Mucosa of rectum (tissue), 2 donors: Measurements from ENCODE around the gene MCRIP2.

ENCODE experiments used
- H3K27ac ChIP-seq, 2 donors: one replicate each; pipeline ENCODE4 v1.7.0; 2013; ENCODE audit warnings: inconsistent platforms in 2 of 2, low read depth in 2 of 2, low read length in 2 of 2
- H3K27me3 ChIP-seq, 2 donors: one replicate each; pipeline ENCODE4 v1.7.0; 2013; ENCODE audit warnings: low read length in 2 of 2; ENCODE audit not compliant: control insufficient read depth in 2 of 2, insufficient read depth in 2 of 2
- H3K36me3 ChIP-seq, 2 donors: one replicate each; pipeline ENCODE4 v1.7.0; 2013; ENCODE audit warnings: low read length in 2 of 2; ENCODE audit not compliant: control insufficient read depth in 2 of 2, insufficient read depth in 2 of 2
- H3K4me1 ChIP-seq, 2 donors: one replicate each; pipeline ENCODE4 v1.7.0; 2013; ENCODE audit warnings: low read length in 2 of 2, mild to moderate bottlenecking in 1 of 2; ENCODE audit not compliant: control insufficient read depth in 2 of 2, insufficient read depth in 2 of 2
- H3K4me3 ChIP-seq, 2 donors: one replicate each; pipeline ENCODE4 v1.7.0; 2013; ENCODE audit warnings: low read length in 2 of 2
- H3K9ac ChIP-seq, 2 donors: one replicate each; pipeline ENCODE4 v1.7.0; 2013; ENCODE audit warnings: low read length in 2 of 2, low read depth in 1 of 2, mild to moderate bottlenecking in 1 of 2
- H3K9me3 ChIP-seq, 2 donors: one replicate each; pipeline ENCODE4 v1.7.0; 2013; ENCODE audit warnings: low read length in 2 of 2; ENCODE audit not compliant: control insufficient read depth in 2 of 2
- donor health status: healthy.
- donor health status: Normal muscosa, but diverticular disease.

MCRIP2 gene

DNA sequence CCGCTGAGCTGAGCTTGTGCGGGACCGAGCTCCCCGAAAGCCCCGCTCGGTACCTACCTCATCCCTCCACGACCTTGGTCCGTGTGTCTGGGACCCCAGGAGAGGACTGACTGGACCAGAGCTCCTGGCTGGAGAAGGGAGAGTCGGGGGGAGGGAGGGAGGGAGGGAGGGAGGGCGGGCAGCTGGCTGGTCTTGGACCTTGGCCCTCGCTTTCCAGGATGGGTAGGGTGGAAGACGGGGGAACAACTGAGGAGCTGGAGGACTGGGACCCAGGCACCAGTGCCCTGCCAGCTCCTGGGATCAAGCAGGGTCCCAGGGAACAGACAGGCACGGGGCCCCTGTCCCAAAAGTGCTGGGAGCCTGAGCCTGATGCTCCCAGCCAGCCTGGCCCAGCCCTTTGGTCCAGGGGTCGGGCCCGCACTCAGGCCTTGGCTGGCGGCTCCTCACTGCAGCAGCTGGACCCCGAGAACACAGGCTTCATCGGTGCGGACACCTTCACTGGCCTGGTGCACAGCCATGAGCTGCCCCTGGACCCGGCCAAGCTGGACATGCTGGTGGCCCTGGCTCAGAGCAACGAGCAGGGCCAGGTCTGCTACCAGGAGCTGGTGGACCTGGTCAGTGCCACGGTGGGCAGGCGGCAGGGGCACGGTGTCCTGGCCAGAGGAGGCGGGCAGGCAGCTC, 34.4 kb downstream of the MCRIP2 start:
- peaks cover 31 to 36% of the 10 kb centered on the region in 2 donors for H3K4me1 ChIP-seq
- peak overlapping the region in 1 of 2 donors; percentile 63 for H3K9ac ChIP-seq
- H3K9me3 ChIP-seq = no peaks in the 10 kb centered on the region
- H3K27ac ChIP-seq = no peak overlapping the region
- peaks cover 19 to 21% of the 10 kb centered on the region in 2 donors for H3K36me3 ChIP-seq
- H3K27me3 ChIP-seq = no peaks in the 10 kb centered on the region
- peak overlapping the region; percentile 35 to 48 for H3K4me3 ChIP-seq

DNA sequence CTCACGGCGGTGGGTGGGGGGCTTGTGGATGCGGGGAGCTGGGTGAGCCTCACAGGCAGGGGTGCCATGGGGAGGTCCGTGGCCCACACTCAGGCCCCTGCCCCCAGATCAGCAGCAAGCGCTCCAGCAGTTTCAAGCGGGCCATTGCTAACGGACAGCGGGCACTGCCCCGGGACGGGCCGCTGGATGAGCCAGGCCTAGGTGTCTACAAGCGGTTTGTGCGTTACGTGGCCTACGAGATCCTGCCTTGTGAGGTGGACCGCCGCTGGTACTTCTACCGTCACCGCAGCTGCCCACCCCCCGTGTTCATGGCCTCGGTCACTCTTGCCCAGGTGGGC, 34.9 kb downstream of the MCRIP2 start:
- H3K4me3 ChIP-seq = no peak overlapping the region
- no peak overlapping the region for H3K27ac ChIP-seq
- H3K9ac ChIP-seq = peak overlapping the region in 1 of 2 donors; percentile 63
- no peaks in the 10 kb centered on the region for H3K9me3 ChIP-seq
- H3K36me3 ChIP-seq = peaks cover 17 to 18% of the 10 kb centered on the region in 2 donors
- peaks cover 37 to 42% of the 10 kb centered on the region in 2 donors for H3K4me1 ChIP-seq
- H3K27me3 ChIP-seq = no peaks in the 10 kb centered on the region

DNA sequence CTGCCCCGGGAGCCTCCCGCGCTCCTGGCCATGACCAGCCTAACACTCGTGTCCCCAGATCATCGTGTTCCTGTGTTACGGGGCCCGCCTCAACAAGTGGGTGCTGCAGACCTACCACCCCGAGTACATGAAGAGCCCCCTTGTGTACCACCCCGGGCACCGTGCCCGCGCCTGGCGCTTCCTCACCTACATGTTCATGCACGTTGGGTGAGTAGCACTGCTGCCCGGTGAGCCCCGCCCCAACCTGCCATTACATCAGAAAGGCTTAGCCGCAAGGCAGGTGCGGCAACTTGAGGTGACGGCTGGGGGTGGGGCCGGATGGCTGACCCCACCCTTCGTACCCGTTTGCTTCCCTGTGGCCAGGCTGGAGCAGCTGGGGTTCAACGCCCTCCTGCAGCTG, 35.3 kb downstream of the MCRIP2 start:
- Histone ChIP-seq H3K27me3 (no peaks in the 10 kb centered on the region), H3K9me3 (no peaks in the 10 kb centered on the region), H3K4me3 (peak overlapping the region in 1 of 2 donors; percentile 34), H3K27ac (peak overlapping the region; percentile 28 to 32), H3K4me1 (peaks cover 40 to 45% of the 10 kb centered on the region in 2 donors), H3K36me3 (peaks cover 19 to 22% of the 10 kb centered on the region in 2 donors), H3K9ac (peak overlapping the region in 1 of 2 donors; percentile 63)

DNA sequence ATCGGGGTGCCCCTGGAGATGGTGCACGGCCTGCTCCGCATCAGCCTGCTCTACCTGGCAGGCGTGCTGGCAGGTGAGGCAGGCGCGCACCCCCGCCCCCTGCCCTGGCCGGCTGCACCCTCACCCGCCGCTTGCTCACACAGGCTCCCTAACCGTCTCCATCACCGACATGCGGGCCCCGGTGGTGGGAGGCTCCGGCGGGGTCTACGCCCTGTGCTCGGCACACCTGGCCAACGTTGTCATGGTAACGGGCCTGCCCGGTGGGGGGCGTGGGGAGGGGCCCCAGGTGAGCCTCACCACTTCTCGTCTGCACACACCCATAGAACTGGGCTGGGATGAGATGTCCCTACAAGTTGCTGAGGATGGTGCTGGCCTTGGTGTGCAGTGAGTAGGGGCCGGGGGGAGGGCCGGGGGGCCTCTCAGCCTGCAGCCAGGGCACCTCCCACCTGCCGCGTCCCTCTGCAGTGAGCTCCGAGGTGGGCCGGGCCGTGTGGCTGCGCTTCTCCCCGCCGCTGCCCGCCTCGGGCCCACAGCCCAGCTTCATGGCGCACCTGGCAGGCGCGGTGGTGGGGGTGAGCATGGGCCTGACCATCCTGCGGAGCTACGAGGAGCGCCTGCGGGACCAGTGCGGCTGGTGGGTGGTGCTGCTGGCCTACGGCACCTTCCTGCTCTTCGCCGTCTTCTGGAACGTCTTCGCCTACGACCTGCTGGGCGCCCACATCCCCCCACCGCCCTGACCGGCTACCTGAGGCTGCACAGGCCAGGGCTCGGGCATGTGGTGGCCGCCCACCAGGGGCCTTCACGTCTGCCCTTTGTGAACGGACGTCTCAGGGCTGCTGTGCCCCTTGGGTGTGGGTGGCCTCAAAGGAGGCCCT, 35.9 kb downstream of the MCRIP2 start:
- H3K9me3 ChIP-seq = no peaks in the 10 kb centered on the region
- H3K4me1 ChIP-seq = peaks cover 44 to 50% of the 10 kb centered on the region in 2 donors
- H3K27ac ChIP-seq = peak overlapping the region; percentile 28 to 32
- peaks cover 21% of the 10 kb centered on the region in 2 donors for H3K36me3 ChIP-seq
- peak overlapping the region in 1 of 2 donors; percentile 34 for H3K4me3 ChIP-seq
- H3K27me3 ChIP-seq = no peaks in the 10 kb centered on the region
- peak overlapping the region in 1 of 2 donors; percentile 63 for H3K9ac ChIP-seq

DNA sequence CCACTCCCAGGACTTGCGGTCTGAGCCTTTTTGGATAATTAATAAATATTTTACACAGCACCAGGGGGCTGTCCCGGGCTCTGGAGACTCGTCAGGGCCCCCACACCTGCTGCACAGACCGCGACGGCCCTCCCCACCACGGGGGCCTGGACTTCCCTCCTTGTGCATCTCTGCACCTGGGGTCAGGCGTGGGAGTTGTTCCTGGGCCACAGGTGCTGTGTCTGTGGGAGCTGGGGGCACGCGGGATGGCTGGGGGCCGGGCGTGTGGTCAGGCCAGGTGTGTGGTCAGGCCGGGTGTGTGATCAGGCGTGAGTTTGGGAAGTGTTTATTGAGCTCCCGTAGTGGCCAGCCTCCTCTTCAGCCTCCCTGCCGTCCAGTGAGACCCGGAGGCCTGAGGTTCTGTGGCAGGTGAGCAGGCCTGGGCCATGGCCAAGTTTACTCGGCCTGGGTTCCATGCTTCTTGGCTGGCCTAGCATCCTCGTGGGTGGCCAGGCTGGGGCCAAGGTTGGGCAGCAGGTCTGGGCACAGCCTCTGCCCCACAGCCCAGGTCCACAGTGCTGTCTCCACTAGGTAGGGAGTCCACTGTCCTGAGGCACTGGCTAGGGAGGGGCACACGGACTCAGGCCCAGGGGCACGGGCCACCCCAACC, 36.7 kb downstream of the MCRIP2 start:
- no peak overlapping the region for H3K4me3 ChIP-seq
- H3K9ac ChIP-seq = no peak overlapping the region
- H3K9me3 ChIP-seq = no peaks in the 10 kb centered on the region
- no peaks in the 10 kb centered on the region for H3K27me3 ChIP-seq
- peaks cover 13 to 21% of the 10 kb centered on the region in 2 donors for H3K36me3 ChIP-seq
- peaks cover 49 to 53% of the 10 kb centered on the region in 2 donors for H3K4me1 ChIP-seq
- H3K27ac ChIP-seq = no peak overlapping the region

DNA sequence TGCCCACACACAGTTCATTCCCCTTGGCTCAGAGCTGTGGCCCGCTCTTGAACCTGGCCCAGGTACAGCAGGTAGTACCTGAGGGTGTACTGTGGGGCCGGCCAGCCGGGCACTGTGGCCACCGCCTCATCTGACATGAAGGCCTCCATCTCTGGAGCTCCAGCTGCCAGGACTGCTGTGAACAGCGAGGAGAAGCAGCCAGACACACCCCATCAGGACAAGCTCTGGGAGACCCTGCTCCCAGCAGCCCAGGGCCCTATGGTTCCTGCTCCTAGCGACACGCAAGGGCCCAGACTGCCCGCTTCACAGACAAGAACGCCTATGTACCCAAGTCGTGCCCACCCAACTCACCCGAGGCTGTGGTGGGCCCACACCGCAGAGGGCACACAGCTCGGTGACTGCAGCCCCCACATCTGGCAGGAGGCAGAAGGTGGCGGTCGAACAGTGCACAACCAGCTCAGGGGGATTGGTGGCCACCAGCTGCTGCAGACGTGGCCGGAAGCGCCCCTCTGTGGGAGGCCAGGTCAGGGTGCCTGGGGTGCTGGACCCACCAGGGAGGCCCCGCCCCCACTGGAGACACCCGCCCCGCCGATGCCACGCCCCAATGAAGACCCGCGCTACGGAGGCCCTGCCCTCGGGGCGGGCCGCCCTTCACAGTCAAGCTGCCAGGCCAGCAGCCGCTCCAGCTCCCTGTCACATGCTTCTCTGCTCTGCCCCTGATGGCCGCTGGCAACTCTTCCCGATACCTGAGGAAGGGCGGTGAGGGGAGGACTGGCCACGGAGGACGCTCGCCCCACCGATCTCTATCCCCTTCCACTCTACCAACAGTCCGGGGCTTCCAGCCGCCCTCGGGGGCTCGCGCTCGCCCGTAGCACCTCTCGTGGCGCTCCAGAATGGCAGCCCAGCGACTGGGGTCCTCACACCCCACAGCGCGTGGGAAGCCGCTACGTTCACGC, 37.5 kb downstream of the MCRIP2 start:
- H3K9me3 ChIP-seq = no peaks in the 10 kb centered on the region
- H3K4me3 ChIP-seq = peak overlapping the region; percentile 62 to 64
- peaks cover 54 to 58% of the 10 kb centered on the region in 2 donors for H3K4me1 ChIP-seq
- H3K9ac ChIP-seq = peak overlapping the region in 1 of 2 donors; percentile 59
- H3K36me3 ChIP-seq = peaks cover 12 to 20% of the 10 kb centered on the region in 2 donors
- H3K27me3 ChIP-seq = no peaks in the 10 kb centered on the region
- peak overlapping the region; percentile 82 to 88 for H3K27ac ChIP-seq

DNA sequence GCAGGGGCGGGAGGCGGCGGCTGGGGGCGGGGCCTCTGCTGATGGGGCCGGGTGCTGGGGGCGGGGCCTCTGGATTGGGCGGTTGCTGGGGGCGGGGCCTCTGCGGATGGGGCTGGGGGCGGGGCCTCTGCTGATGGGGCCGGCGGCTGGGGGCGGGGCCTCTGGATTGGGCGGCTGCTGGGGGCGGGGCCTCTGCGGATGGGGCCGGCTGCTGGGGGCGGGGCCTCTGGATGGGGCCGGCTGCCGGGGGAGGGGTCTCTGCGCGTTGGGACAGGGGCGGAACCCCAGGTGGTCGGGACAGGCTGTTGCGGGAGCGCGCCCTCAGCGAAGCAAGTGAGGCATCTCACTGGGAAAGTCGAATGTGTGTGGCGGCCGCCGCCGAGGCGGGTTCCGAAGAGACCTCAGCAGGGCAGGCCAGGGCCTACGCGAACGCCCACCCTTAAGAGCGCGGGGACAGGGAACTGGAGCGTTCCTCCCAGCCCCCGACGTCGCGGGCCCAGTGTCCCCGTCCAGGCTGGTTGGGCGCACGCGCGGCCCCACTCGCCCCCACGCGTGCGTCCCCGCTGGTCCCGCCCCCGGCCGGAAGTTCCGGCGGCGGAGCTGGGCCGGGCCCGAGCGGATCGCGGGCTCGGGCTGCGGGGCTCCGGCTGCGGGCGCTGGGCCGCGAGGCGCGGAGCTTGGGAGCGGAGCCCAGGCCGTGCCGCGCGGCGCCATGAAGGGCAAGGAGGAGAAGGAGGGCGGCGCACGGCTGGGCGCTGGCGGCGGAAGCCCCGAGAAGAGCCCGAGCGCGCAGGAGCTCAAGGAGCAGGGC, 38.4 kb downstream of the MCRIP2 start, which contains the start of gene STUB1:
STUB1 (plus strand) TSS at position 597 of the 811 bp plus-strand sequence; CDS start at position 713, 116 bp downstream.
- Histone ChIP-seq H3K4me1 (peaks cover 54 to 55% of the 10 kb centered on the region in 2 donors), H3K4me3 (peak within 1 kb of the TSS; percentile 82 to 84), H3K27ac (peak within 1 kb of the TSS; percentile 82 to 94), H3K9me3 (no peaks in the 10 kb centered on the region), H3K36me3 (peaks cover 12 to 20% of the 10 kb centered on the region in 2 donors), H3K9ac (peak within 1 kb of the TSS; percentile 70 to 81), H3K27me3 (no peaks in the 10 kb centered on the region)

DNA sequence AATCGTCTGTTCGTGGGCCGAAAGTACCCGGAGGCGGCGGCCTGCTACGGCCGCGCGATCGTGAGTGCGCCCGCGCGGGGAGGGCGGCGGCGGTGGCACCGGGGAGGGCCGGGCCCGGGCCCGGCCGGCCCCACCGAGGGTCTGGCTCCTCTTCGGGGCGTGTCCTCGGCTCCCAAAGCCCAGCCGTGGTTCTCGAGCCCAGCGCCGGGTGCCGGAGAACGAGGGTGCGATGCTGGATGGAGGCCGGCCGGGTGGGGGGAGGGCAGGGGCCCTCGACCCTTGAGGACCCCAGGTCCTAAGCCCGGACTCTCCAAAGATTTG, 39.0 kb downstream of the MCRIP2 start:
- Histone ChIP-seq H3K4me3 (peak overlapping the region; percentile 82 to 84), H3K36me3 (peaks cover 12 to 20% of the 10 kb centered on the region in 2 donors), H3K27me3 (no peaks in the 10 kb centered on the region), H3K9ac (peak overlapping the region; percentile 70 to 81), H3K4me1 (peaks cover 51 to 54% of the 10 kb centered on the region in 2 donors), H3K9me3 (no peaks in the 10 kb centered on the region), H3K27ac (peak overlapping the region; percentile 82 to 94)
